Activated CD8-positive, alpha-beta memory T cell treated with anti-CD3 and anti-CD28 coated beads for 48 hours (primary cell): ENCODE results near the gene SMIM44.
"Not testable (repeated sequence)": the region's sequence is repeated elsewhere in the genome, so short reads cannot be mapped to it uniquely, and the experiment has no call there.

Experiments
- DNase-seq, 3 experiments: peaks; one replicate each; pipeline ENCODE4 v3.0.0-alpha.2; 2020; ENCODE audit warnings: low read depth in 2 of 3, low spot score in 2 of 3

SMIM44 gene

GRCh38 chr19:3483226-3483628 lies at the start of gene SMIM44:
TSS of gene SMIM44 (minus strand) at chr19:3483441. CDS start at chr19:3483403, 38 bp downstream.
- DNase-seq, result no peak

GRCh38 chr19:3533033-3533432 lies 49.8 kb upstream of the SMIM44 start:
- no peak for DNase-seq

GRCh38 chr19:3532154-3532786 lies 49.0 kb upstream of the SMIM44 start:
- no peak for DNase-seq

GRCh38 chr19:3531716-3532115 lies 48.5 kb upstream of the SMIM44 start:
- no peak for DNase-seq

- no peak for DNase-seq
Measured at GRCh38 chr19:3530389-3530788, 47.1 kb upstream of the SMIM44 start.

GRCh38 chr19:3529299-3529698 lies 46.1 kb upstream of the SMIM44 start:
- DNase-seq, result not testable (repeated sequence)

GRCh38 chr19:3528539-3529211 lies 45.4 kb upstream of the SMIM44 start:
- no peak for DNase-seq

- no peak for DNase-seq
Measured at GRCh38 chr19:3528080-3528479, 44.8 kb upstream of the SMIM44 start.

- no peak for DNase-seq
Measured at GRCh38 chr19:3527238-3527910, 44.1 kb upstream of the SMIM44 start.

GRCh38 chr19:3526507-3527237 lies 43.4 kb upstream of the SMIM44 start:
- no peak for DNase-seq

GRCh38 chr19:3524904-3525451 lies 41.7 kb upstream of the SMIM44 start:
- DNase-seq, result no peak

- no peak for DNase-seq
Measured at GRCh38 chr19:3524078-3524842, 41.0 kb upstream of the SMIM44 start.

- no peak for DNase-seq
Measured at GRCh38 chr19:3523361-3524077, 40.3 kb upstream of the SMIM44 start.

GRCh38 chr19:3522421-3523360 lies 39.5 kb upstream of the SMIM44 start:
- DNase-seq, result no peak

GRCh38 chr19:3521104-3521445 lies 37.8 kb upstream of the SMIM44 start:
- no peak for DNase-seq

GRCh38 chr19:3520166-3521103 lies 37.2 kb upstream of the SMIM44 start:
- no peak for DNase-seq

- DNase-seq, result no peak
Measured at GRCh38 chr19:3519126-3519525, 35.9 kb upstream of the SMIM44 start.

- DNase-seq, result no peak
Measured at GRCh38 chr19:3518659-3519058, 35.4 kb upstream of the SMIM44 start.
